ENCODE data around the gene STEAP1B.

DNA sequence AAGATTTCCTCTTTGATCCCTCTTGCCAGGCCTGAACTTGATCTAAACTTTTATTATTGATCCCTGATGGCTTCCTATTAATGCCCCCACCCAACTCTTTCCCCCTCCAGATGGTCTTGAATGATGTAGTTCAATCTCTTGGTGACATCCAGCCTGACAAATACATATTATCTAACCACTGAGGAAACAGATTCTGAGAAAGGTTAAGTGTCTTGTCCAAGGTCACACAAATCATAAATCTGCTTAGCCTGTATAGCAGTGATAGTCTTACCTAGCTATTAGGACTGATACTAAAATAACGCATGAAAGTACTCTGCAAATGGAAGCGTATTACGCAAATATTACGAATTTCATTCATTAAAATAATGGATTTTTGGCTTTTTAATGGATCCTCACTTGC lies 22.7 kb downstream of the STEAP1B start:
- TF ChIP-seq CTCF (IDR thresholded peaks at IDR 0.05; ENCODE audit: poor library complexity) (no peak), EZH2phosphoT487 (IDR thresholded peaks at IDR 0.05; ENCODE audit: low read depth, severe bottlenecking, unreplicated experiment) (no peak), EZH2 (IDR thresholded peaks at IDR 0.05; ENCODE audit: borderline replicate concordance) (no peak)

Data from hepatocyte (in vitro differentiated cells).